Activated naive CD4-positive, alpha-beta T cell treated with anti-CD3 and anti-CD28 coated beads, Interleukin-2, amount 50 U/mL, for 24 hours (primary cell): Measurements from ENCODE around the gene TPGS2.
"Not testable (repeated sequence)": the region's sequence is repeated elsewhere in the genome, so short reads cannot be mapped to it uniquely, and the experiment has no call there.

Experiments used
- H3K27ac Mint-ChIP-seq: one replicate; pipeline ENCODE4 v1.8.0; 2021; ENCODE audit warnings: mild to moderate bottlenecking, mixed read lengths
- H3K27me3 Mint-ChIP-seq: one replicate; pipeline ENCODE4 v1.8.0; 2021; ENCODE audit warnings: mixed read lengths
- H3K36me3 Mint-ChIP-seq: one replicate; pipeline ENCODE4 v1.8.0; 2021; ENCODE audit warnings: mixed read lengths
- H3K4me1 Mint-ChIP-seq: one replicate; pipeline ENCODE4 v1.8.0; 2021; ENCODE audit warnings: mixed read lengths
- H3K4me3 Mint-ChIP-seq: one replicate; pipeline ENCODE4 v1.8.0; 2021; ENCODE audit warnings: mild to moderate bottlenecking, mixed read lengths
- H3K9me3 Mint-ChIP-seq: one replicate; pipeline ENCODE4 v1.8.0; 2021; ENCODE audit warnings: mixed read lengths

TPGS2 gene

DNA sequence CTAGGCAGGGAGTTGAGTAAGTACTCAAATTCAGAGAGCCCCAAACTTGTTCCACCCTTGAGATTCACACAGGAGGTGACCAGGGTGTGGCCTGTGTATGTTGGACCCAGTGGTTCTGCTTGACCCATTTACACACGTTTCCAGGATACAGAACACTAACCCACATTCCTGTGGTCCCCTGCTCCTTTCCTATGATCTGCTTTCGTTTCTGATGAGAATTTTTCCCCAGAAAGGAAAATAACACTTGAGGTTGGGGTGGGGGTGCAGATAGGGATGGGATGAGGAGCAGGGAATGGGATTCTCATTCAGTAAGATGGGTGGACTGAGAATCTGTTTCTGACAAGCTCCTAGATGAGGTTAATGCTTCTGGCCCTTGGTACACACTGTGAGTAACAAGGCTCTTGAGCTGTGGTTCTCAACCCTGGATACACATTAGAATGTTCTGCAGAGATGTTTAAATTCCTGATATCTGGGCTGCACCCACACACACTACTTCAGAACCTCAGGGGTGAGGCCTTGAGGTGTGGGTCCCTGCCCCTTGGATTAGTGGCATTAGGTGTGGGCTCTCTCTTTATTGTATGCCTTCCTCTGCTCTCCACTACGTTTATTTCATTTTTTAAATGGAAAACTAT is 58.4 kb downstream of the TPGS2 start:
- Mint-ChIP-seq H3K4me3 (no peak overlapping the region), H3K27ac (no peak overlapping the region), H3K4me1 (peaks cover 8% of the 10 kb centered on the region), H3K9me3 (no peaks in the 10 kb centered on the region), H3K27me3 (peaks cover 3% of the 10 kb centered on the region), H3K36me3 (peaks cover 2% of the 10 kb centered on the region)

GRCh38 chr18:36769611-36770314 is 59.0 kb downstream of the TPGS2 start:
- Mint-ChIP-seq H3K27me3 (peaks cover 3% of the 10 kb centered on the region), H3K9me3 (no peaks in the 10 kb centered on the region), H3K27ac (no peak overlapping the region), H3K4me3 (no peak overlapping the region), H3K4me1 (peaks cover 8% of the 10 kb centered on the region), H3K36me3 (peaks cover 2% of the 10 kb centered on the region)

- H3K4me1 Mint-ChIP-seq = peaks cover 8% of the 10 kb centered on the region
- H3K4me3 Mint-ChIP-seq = no peak overlapping the region
- H3K27ac Mint-ChIP-seq = no peak overlapping the region
- H3K36me3 Mint-ChIP-seq = peaks cover 2% of the 10 kb centered on the region
- no peaks in the 10 kb centered on the region for H3K9me3 Mint-ChIP-seq
- H3K27me3 Mint-ChIP-seq = peaks cover 3% of the 10 kb centered on the region
These were observed 59.6 kb downstream of the TPGS2 start for GRCh38 chr18:36769172-36769571.

GRCh38 chr18:36766836-36767235 is 62.0 kb downstream of the TPGS2 start:
- H3K4me1 Mint-ChIP-seq = peaks cover 8% of the 10 kb centered on the region
- peaks cover 3% of the 10 kb centered on the region for H3K27me3 Mint-ChIP-seq
- H3K36me3 Mint-ChIP-seq = no peaks in the 10 kb centered on the region
- no peaks in the 10 kb centered on the region for H3K9me3 Mint-ChIP-seq
- no peak overlapping the region for H3K27ac Mint-ChIP-seq
- H3K4me3 Mint-ChIP-seq = no peak overlapping the region

- H3K27ac Mint-ChIP-seq, H3K27me3 Mint-ChIP-seq, H3K36me3 Mint-ChIP-seq, H3K4me1 Mint-ChIP-seq, H3K9me3 Mint-ChIP-seq, H3K4me3 Mint-ChIP-seq: not testable (repeated sequence)
These were observed 65.8 kb downstream of the TPGS2 start for GRCh38 chr18:36762965-36763364.

GRCh38 chr18:36762074-36762473 is 66.7 kb downstream of the TPGS2 start:
- Mint-ChIP-seq H3K4me1 (no peaks in the 10 kb centered on the region), H3K27ac (no peak overlapping the region), H3K9me3 (no peaks in the 10 kb centered on the region), H3K4me3 (no peak overlapping the region), H3K27me3 (no peaks in the 10 kb centered on the region), H3K36me3 (no peaks in the 10 kb centered on the region)

DNA sequence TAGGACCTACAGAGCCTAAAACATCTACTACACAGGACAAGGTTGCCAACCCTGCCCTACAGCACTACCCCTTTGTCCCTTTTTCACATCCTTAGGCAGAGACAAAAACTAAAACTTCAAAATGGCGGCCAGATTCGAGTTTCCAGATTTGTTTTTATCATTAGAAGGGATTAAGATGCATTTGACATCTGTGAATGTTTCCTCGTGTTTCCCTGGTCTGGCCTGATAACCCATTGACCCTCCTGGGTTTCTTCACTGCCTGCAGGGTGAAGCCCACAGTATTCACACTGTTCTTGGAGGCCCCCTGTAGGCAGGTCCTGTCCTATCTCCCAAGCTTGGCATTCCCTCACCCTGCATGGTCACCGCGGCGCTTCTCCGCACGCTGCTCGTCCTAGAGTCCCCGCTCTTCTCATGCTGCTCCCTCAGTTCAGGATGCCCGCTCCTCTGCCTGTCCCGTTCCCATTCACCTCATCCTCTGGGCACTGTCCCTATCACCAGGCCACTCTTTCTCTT is 67.6 kb downstream of the TPGS2 start:
- Mint-ChIP-seq H3K27me3 (peaks cover under 1% of the 10 kb centered on the region), H3K4me3 (no peak overlapping the region), H3K36me3 (no peaks in the 10 kb centered on the region), H3K4me1 (no peaks in the 10 kb centered on the region), H3K9me3 (no peaks in the 10 kb centered on the region), H3K27ac (no peak overlapping the region)

DNA sequence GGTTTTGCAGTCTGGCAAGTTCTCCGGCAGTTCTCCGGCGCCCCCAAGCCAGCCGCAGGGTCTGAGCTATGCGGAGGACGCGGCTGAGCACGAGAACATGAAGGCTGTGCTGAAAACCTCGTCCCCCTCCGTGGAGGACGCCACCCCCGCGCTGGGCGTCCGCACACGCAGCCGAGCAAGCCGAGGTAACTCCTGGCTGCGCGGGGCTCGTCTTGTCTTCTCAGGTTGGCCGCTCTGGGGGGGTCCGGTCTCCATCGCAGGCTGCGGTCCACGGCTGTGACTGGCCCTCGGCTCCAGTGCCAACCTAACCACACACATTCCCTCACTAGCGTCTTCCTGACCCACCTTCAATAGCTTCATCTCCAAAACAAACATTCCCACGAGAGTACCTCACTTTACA is 68.2 kb downstream of the TPGS2 start:
- Mint-ChIP-seq H3K4me3 (no peak overlapping the region), H3K27ac (no peak overlapping the region), H3K4me1 (no peaks in the 10 kb centered on the region), H3K9me3 (no peaks in the 10 kb centered on the region), H3K36me3 (no peaks in the 10 kb centered on the region), H3K27me3 (peaks cover 2% of the 10 kb centered on the region)

DNA sequence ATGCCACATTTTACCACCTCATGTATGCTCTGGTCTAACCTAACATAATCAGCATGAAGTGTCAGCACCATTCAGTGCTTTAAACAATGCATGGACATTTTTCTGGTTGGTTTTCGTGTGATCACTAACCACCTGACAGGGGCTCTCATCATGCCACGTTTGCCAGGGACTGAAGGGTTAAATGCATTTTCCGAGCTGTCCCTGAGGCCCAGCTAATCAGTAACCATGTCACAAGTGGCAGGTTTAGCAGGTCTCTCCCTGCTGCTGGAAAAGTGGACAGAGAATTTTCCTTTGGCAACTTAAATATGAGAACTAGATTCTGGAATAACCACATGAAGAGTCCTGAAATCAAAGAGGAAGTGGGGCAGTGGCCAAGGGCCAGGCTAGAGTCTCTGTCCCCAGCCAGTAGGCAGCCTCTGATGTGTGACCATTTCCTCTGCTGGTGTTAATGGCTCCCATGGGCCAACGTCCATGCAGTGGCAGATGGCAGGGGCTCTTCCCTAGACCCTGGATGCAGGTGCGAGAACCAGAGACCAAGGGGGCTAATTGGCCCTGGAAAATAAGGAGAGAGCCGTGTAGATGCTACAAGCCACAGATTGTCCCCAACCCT is 69.5 kb downstream of the TPGS2 start:
- H3K4me3 Mint-ChIP-seq = no peak overlapping the region
- H3K4me1 Mint-ChIP-seq = no peaks in the 10 kb centered on the region
- H3K36me3 Mint-ChIP-seq = no peaks in the 10 kb centered on the region
- H3K9me3 Mint-ChIP-seq = no peaks in the 10 kb centered on the region
- H3K27ac Mint-ChIP-seq = no peak overlapping the region
- peaks cover 2% of the 10 kb centered on the region for H3K27me3 Mint-ChIP-seq

GRCh38 chr18:36758623-36759022 is 70.2 kb downstream of the TPGS2 start:
- no peak overlapping the region for H3K27ac Mint-ChIP-seq
- no peaks in the 10 kb centered on the region for H3K9me3 Mint-ChIP-seq
- no peak overlapping the region for H3K4me3 Mint-ChIP-seq
- H3K4me1 Mint-ChIP-seq = no peaks in the 10 kb centered on the region
- H3K36me3 Mint-ChIP-seq = no peaks in the 10 kb centered on the region
- H3K27me3 Mint-ChIP-seq = peaks cover 2% of the 10 kb centered on the region

DNA sequence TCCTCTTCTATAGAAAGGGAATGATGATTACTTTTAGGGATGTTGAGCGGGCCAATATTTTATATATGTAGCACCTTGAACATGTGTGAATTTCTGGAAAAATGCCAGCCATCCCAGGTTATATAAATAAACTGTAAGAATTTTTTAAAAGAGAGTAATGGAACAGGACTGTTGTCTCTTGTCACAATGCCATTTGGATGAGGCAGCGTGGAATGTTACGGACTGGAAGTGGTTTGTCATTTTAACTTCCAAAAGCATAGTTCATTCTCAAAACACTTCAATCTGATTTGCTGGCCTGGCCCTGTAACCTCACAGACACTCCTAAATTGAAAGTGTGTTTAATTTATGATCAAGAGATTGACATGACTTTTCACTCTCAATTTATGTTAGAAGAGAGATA is 70.8 kb downstream of the TPGS2 start:
- no peaks in the 10 kb centered on the region for H3K36me3 Mint-ChIP-seq
- no peaks in the 10 kb centered on the region for H3K4me1 Mint-ChIP-seq
- peaks cover 2% of the 10 kb centered on the region for H3K27me3 Mint-ChIP-seq
- no peaks in the 10 kb centered on the region for H3K9me3 Mint-ChIP-seq
- no peak overlapping the region for H3K4me3 Mint-ChIP-seq
- H3K27ac Mint-ChIP-seq = no peak overlapping the region

GRCh38 chr18:36757081-36757480 is 71.7 kb downstream of the TPGS2 start:
- no peak overlapping the region for H3K27ac Mint-ChIP-seq
- no peaks in the 10 kb centered on the region for H3K36me3 Mint-ChIP-seq
- no peaks in the 10 kb centered on the region for H3K4me1 Mint-ChIP-seq
- no peak overlapping the region for H3K4me3 Mint-ChIP-seq
- peaks cover 2% of the 10 kb centered on the region for H3K27me3 Mint-ChIP-seq
- no peaks in the 10 kb centered on the region for H3K9me3 Mint-ChIP-seq

DNA sequence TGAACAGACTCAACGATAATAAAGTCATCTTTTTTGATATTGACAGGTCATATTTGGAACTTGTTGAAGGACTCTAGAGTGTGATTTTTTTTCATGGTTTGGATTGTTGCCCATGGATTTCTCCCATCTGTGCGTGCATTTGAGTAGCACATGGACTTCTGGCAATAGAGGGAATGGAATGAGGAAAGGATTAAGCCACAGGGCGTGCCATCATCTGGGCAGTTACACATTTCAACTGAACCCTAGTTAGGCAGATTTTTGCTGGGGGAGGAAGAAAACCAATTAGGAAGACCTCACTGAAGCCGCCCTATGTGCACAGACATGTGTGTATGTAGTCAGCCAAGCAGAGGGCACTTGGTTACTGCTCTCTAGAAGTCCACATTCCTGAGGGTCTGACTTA is 72.6 kb downstream of the TPGS2 start:
- peaks cover 2% of the 10 kb centered on the region for H3K27me3 Mint-ChIP-seq
- no peaks in the 10 kb centered on the region for H3K36me3 Mint-ChIP-seq
- H3K27ac Mint-ChIP-seq = no peak overlapping the region
- no peaks in the 10 kb centered on the region for H3K4me1 Mint-ChIP-seq
- H3K4me3 Mint-ChIP-seq = no peak overlapping the region
- H3K9me3 Mint-ChIP-seq = no peaks in the 10 kb centered on the region

- Mint-ChIP-seq H3K36me3 (no peaks in the 10 kb centered on the region), H3K27me3 (peaks cover 5% of the 10 kb centered on the region)
These were observed 75.6 kb downstream of the TPGS2 start for GRCh38 chr18:36752929-36753865.

GRCh38 chr18:36745219-36745975 is 83.4 kb downstream of the TPGS2 start:
- no peaks in the 10 kb centered on the region for H3K4me1 Mint-ChIP-seq
- H3K27ac Mint-ChIP-seq = no peak overlapping the region

More at GRCh38 chr18:36752929-36753865, 75.6 kb downstream of the TPGS2 start:
- no peak overlapping the region for H3K4me3 Mint-ChIP-seq
- H3K27ac Mint-ChIP-seq = no peak overlapping the region
- no peaks in the 10 kb centered on the region for H3K9me3 Mint-ChIP-seq
- no peaks in the 10 kb centered on the region for H3K4me1 Mint-ChIP-seq

More at GRCh38 chr18:36745219-36745975, 83.4 kb downstream of the TPGS2 start:
- Mint-ChIP-seq H3K4me3 (no peak overlapping the region), H3K27me3 (peaks cover 6% of the 10 kb centered on the region), H3K9me3 (no peaks in the 10 kb centered on the region), H3K36me3 (no peaks in the 10 kb centered on the region)
